NCI-H69 (cell line): Measurements from ENCODE around the gene ZGPAT.
"Not testable (repeated sequence)": the region's sequence is repeated elsewhere in the genome, so short reads cannot be mapped to it uniquely, and the experiment has no call there.

ENCODE experiments used
- DNase-seq: peaks from one replicate; lab custom pipeline; 2025; lab: John Stamatoyannopoulos, UW

The ZGPAT gene

GRCh38 chr20:63766695-63767426, 59.0 kb downstream of the ZGPAT start:
- DNase-seq, result no peak

DNA sequence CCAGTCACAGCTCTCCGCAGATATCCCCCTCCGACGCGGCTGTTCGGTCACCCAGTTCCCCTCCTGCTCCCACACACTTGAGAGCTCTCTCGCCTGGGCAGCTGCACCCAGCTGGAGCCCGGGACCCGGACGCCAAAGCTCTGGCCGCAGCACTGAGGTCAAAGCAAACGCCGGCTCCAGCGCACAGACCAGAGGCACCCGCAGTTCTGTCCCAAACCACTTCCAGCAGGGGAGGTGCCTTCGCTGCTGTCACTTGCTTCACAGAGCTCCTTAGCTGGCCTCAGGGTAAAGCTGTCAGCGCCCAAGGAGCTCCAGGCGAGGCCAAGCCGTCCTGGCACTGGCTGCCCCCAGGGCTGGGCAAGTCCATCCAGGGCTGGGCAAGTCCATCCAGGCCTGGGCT, 59.6 kb downstream of the ZGPAT start:
- no peak for DNase-seq

DNA sequence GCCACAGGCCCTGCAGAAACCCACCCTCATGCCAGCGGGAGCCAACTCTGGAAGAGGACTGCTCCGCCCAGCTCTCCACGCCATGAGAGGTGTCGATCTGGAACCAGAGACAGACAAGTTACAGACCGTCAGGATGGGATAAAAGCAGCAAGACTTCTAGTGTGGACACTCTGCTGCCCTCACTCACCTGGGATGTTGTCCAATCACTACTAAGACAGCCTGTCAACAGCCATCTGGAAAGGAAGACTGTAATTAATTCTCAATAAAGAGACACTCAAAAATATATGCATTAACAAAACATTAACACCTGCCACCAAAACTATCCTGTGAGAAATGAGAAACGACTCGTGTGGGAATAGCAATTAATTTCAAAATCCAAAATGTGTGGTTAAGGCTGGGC, 60.0 kb downstream of the ZGPAT start:
- DNase-seq, result no peak

- no peak for DNase-seq
Measured at GRCh38 chr20:63768591-63769515, 61.0 kb downstream of the ZGPAT start.

DNA sequence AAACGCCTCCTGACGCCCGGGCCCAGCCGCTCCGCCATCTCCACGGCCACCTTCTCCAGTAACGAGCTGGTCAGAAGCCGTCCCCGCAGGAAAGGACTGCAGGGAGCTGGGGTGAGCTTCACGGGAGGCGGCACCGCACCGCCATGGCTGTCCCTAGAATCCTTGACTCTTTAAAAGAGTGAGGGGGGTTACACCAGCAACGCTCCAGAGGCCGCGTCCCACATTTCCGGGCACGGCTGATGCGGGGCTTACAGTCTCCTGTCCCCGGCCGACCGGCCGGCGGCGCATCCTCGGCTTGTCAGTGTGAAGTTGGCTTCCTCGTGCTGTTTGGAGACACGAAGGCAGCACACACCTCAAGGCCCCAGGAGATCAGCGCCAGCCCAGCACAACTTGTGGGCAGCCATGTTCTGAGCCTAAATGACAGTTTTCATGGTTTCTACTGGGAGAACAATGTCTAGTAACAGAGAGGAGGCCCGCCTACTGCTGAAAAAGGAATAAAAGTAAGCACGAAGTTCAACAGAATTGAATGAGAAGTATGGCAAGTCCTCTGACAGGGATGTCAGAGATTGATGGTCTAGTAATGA, 62.1 kb downstream of the ZGPAT start:
- no peak for DNase-seq

DNA sequence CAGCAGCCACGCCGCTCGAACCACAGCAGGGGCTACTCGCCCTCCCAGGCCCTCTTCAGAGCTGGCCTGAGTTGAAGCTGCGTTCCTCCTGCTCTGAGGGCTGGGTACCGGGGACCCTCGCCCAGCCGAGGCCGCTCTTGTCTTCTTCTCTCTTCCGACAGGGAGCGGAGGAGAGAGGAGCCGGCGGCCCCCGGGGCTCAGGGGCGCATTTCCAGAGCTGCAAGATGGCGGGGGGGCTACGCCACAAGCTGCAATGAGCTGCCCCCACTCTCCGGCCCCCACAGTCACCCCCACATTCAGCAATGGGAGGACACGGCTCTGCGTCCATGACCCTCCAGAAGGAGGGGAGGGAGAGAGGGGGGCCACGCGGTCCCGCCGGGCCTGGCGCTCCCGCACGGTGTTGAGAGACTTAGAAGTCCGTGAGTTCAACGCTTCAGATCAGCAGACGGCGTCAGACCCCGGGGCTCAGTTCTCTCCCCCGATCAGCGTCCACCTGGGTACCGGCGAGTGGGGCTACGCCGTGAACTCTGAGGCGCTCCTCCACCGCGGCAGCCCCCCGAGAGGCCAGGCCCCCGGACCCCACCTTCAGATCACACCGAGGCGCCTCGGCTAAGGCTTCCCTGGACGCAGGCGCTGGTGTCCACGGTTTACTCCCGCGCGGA, 63.3 kb downstream of the ZGPAT start:
- no peak for DNase-seq

DNA sequence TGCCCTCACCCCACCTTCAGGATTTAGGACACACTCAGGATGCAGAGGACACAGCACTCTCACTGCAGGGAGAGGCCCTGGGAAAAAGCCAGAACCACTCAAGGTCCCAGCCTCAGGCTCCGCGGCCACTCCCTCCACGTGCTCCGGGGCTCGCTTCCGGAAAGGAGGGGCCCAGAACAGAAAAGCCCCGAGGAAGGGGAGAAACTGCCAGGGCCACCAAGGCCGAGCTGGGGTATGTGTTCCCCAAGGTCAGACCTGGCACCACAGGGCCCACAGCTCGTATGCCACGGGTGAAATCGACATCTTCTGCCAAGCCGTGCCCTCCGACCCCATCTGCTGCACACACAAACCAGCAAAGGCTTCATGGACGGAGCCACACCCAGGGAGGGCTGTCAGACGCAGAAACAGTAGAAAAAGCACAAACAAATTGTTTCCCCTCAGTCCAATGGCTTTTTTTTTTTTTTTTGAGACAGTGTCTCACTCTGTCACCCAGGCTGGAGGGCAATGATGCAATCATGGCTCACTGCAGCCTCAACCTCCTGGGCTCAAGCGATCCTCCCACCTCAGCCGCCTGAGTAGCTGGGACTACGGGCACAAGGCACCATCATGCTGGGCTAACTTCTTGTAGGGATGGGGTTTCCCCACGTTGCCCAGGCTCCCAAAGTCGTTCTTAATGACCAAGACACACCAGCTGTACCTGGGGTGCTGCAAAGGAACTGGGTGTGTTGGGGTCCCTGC, 65.1 kb downstream of the ZGPAT start:
- no peak for DNase-seq

- no peak for DNase-seq
Measured at GRCh38 chr20:63773571-63774241, 65.9 kb downstream of the ZGPAT start.

- DNase-seq, result no peak
Measured at GRCh38 chr20:63774306-63774705, 66.5 kb downstream of the ZGPAT start.

- no peak for DNase-seq
Measured at GRCh38 chr20:63775096-63775978, 67.5 kb downstream of the ZGPAT start.

DNA sequence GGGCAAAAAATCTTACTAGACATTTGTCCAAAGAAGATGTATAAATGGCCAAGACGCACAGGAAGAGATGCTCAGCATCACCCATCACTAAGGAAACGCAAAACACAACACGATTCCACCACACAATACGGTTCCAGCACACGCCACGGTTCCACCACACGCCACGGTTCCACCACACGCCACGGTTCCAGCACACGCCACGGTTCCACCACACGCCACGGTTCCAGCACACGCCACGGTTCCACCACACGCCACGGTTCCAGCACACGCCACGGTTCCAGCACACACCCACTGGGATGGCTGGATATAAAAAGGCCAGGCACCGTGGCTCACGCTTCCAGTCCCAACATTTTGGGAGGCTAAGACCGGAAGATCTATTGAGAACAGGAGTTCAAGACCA, 69.0 kb downstream of the ZGPAT start:
- DNase-seq, result not testable (repeated sequence)

DNA sequence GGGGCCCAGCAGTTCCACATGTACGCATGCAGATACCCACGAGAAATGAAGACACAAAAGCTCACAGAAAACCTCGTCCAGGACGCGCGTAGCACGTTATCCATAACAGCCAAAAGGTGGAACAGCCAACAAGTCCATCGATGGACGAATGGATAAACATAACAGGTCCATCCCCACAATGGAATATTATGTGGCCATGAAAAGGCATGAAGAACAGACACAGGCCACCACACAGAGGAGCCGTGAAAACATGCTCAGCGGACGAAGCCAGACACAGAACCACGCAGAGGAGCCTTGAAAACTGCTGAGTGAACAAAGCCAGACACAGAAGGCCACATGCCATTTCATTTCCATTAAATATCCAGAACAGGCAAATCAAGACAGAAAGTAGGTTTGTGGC, 69.8 kb downstream of the ZGPAT start:
- no peak for DNase-seq

- DNase-seq, result no peak
Measured at GRCh38 chr20:63778034-63778752, 70.4 kb downstream of the ZGPAT start.

DNA sequence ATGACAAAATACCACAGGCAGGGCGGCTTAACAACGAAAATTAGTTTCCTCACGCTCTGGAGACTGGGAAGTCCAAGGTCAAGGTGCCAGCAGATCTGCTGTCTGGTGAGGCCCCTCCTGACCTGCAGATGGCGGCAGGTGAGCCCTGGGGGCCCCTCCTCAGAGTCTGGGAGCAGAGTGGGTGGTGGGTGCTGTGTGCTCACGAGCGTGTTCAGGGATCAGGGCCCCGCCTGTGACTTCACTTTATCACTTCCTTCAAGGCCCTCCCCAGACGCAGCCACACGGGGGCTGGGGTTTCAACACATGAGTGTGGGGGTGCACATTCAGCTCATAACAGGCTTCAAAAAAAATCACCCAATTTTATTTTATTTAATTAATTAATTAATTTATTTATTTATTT, 71.0 kb downstream of the ZGPAT start:
- DNase-seq, result no peak

- DNase-seq, result no peak
Measured at GRCh38 chr20:63781181-63781580, 73.3 kb downstream of the ZGPAT start.

DNA sequence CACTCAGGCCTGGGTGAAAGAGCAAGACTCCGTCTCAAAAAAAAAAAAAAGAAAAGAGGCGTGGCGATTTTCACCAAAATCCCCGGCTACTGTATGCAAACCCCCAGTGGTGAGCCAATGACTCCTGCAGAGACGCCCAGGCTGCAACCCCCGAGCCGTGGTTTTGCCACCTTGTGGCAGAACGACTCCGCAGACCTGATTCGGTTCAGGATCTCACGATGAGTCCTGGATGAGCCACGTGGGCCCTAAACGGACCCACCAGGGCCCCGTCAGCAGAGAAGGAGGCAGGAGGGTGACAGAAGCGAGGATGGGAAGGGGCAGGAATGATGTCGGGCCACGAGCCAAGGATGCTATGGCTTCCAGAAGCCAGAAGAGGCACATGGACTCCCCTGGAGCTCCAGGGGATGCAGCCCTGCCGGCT, 74.2 kb downstream of the ZGPAT start:
- DNase-seq, result no peak

DNA sequence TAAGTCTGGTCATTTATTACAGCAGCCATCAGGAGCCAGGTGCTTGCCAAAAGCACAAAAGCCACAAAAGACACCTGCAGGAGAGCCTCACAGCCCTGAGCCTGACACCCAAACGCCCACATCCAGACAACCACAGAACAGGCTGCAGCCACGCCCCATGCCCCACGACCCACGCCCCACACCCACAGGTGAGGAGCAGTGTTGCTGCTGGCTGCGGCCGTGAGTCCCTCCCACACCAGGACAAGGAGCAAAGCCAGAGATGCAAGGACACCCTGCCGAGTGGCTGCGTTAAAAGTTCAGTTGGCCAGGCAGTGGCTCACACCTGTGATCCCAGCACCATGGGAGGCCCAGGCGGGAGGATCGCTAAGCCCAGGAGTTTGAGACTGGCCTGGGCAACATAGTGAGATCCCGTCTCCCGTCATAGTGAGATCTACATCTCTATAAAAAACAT, 74.7 kb downstream of the ZGPAT start:
- DNase-seq, result no peak

- no peak for DNase-seq
Measured at GRCh38 chr20:63783970-63784369, 76.1 kb downstream of the ZGPAT start.

- DNase-seq, result no peak
Measured at GRCh38 chr20:63785691-63786131, 77.9 kb downstream of the ZGPAT start.
